HEK293T (cell line): Measurements from ENCODE around the gene TPP2.

Experiments
- CTCF ChIA-PET: fragments of 350-600 bp; formaldehyde crosslinking; extraction: SDS; loops from one replicate; lab custom pipeline; 2021; ENCODE audit warnings: antibody characterized with exemption, inconsistent platforms; lab: Yijun Ruan, JAX
- POLR2A ChIA-PET: fragments of 350-600 bp; formaldehyde crosslinking; extraction: SDS; loops from one replicate; lab custom pipeline; 2020; ENCODE audit warnings: antibody characterized with exemption, inconsistent platforms; lab: Yijun Ruan, JAX
- DNase-seq: peaks from one replicate; pipeline ENCODE4 v3.0.0; 2012; ENCODE audit warnings: mixed read lengths; ENCODE audit errors: extremely low spot score
- ARNT ChIP-seq: fragments of 450-650 bp; IDR thresholded peaks from 2 replicates; pipeline ENCODE4 v1.6.1; 2017; ENCODE audit warnings: mild to moderate bottlenecking
- BHLHE40 ChIP-seq: fragments of 450-650 bp; IDR thresholded peaks from 2 replicates; pipeline ENCODE4 v1.6.1; 2016; ENCODE audit warnings: mild to moderate bottlenecking, moderate library complexity, borderline replicate concordance
- CTBP1 ChIP-seq: fragments of 450-650 bp; IDR thresholded peaks from 2 replicates; pipeline ENCODE4 v1.6.1; 2016; ENCODE audit warnings: borderline replicate concordance
- ELF4 ChIP-seq: fragments of 450-650 bp; IDR thresholded peaks from 2 replicates; pipeline ENCODE4 v1.6.1; 2017; ENCODE audit warnings: antibody characterized with exemption
- FOXA1 ChIP-seq: fragments of 450-650 bp; IDR thresholded peaks from 2 replicates; pipeline ENCODE4 v1.6.1; 2016; ENCODE audit warnings: mild to moderate bottlenecking
- FOXK2 ChIP-seq: fragments of 450-650 bp; IDR thresholded peaks from 2 replicates; pipeline ENCODE4 v1.6.1; 2016; ENCODE audit warnings: mild to moderate bottlenecking
- FOXM1 ChIP-seq: fragments of 450-650 bp; IDR thresholded peaks from 2 replicates; pipeline ENCODE4 v1.6.1; 2017; ENCODE audit warnings: mild to moderate bottlenecking, borderline replicate concordance
- HDGF ChIP-seq: fragments of 450-650 bp; IDR thresholded peaks from 2 replicates; pipeline ENCODE4 v1.6.1; 2017; ENCODE audit warnings: antibody characterized with exemption, borderline replicate concordance
- L3MBTL2 ChIP-seq: fragments of 450-650 bp; conservative IDR thresholded peaks from 2 replicates; pipeline ENCODE4 v1.6.1; 2016; ENCODE audit warnings: mild to moderate bottlenecking
- LEF1 ChIP-seq: fragments of 450-650 bp; IDR thresholded peaks from 2 replicates; pipeline ENCODE4 v1.6.1; 2017; ENCODE audit warnings: mild to moderate bottlenecking, borderline replicate concordance
- NFRKB ChIP-seq: fragments of 450-650 bp; IDR thresholded peaks from 2 replicates; pipeline ENCODE4 v1.6.1; 2016; ENCODE audit warnings: mild to moderate bottlenecking, moderate library complexity
- SP1 ChIP-seq: fragments of 450-650 bp; IDR thresholded peaks from 2 replicates; pipeline ENCODE4 v1.6.1; 2017
- SUZ12 ChIP-seq: fragments of 450-650 bp; IDR thresholded peaks from 2 replicates; pipeline ENCODE4 v1.6.1; 2016; ENCODE audit warnings: mild to moderate bottlenecking
- TARDBP ChIP-seq: fragments of 450-650 bp; IDR thresholded peaks from 2 replicates; pipeline ENCODE4 v1.6.1; 2016
- ZNF384 ChIP-seq: fragments of 450-650 bp; IDR thresholded peaks from 2 replicates; pipeline ENCODE4 v1.6.1; 2016
- TF ChIP-seq, protein P1 (sequence below): fragments of 450-650 bp; IDR thresholded peaks from 2 replicates; pipeline ENCODE4 v1.6.1; 2016

Gene TPP2

DNA sequence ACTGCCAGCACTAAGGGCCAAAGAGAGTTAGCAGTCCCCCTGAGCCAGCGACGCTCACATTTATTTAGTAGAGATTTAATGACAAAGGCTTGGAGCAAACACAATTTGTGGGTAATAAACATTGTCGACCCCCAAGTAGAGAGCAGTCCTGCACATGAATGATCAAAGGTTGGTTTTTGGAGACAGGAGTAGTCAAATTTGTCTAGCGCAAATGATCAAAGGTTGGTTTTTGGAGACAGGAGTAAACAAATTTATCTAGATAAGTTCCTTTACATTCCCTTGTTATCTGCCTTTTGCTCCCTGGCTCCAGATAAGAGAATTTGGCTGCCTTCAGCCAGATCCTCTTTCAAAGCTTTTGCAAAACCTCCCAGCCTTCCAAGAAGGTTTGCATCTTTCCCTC is 71.1 kb downstream of the TPP2 start:
- no peak for TF ChIP-seq SP1
- TF ChIP-seq LEF1: no peak
- no peak for TF ChIP-seq SUZ12
- TF ChIP-seq FOXM1: no peak
- TF ChIP-seq, protein P1, sequence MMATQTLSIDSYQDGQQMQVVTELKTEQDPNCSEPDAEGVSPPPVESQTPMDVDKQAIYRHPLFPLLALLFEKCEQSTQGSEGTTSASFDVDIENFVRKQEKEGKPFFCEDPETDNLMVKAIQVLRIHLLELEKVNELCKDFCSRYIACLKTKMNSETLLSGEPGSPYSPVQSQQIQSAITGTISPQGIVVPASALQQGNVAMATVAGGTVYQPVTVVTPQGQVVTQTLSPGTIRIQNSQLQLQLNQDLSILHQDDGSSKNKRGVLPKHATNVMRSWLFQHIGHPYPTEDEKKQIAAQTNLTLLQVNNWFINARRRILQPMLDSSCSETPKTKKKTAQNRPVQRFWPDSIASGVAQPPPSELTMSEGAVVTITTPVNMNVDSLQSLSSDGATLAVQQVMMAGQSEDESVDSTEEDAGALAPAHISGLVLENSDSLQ: no peak
- no peak for TF ChIP-seq TARDBP
- no peak for TF ChIP-seq ELF4
- no peak for TF ChIP-seq BHLHE40
- no peak for TF ChIP-seq FOXA1
- TF ChIP-seq CTBP1: no peak
- no peak for TF ChIP-seq NFRKB
- TF ChIP-seq ZNF384: no peak
- ChIA-PET CTCF (no interaction called here), POLR2A (no interaction called here)
- DNase-seq: no peak

DNA sequence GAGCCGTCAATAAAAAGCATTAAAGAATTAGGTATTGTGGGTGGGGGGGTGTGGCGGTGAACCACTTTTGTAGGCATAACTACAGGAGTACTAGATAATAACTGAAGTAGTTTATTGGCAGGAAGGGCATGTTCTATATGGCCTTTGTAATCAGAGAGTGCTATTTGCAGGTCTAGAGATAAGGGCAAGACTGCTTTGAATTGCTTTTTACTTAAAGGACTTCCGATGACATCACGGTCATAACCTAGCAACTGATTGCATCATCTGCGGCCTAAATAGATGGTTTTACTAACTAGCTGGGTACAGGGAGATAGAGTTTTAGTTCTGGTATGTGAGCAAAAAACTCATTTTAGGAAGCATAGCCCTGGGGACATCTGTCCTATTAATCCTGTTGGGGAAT is 73.3 kb downstream of the TPP2 start:
- CTCF ChIA-PET: no interaction called here
- POLR2A ChIA-PET: no interaction called here
- TF ChIP-seq LEF1 (no peak), FOXA1 (no peak), SP1 (no peak), L3MBTL2 (no peak), HDGF (no peak), SUZ12 (no peak), NFRKB (no peak), TARDBP (no peak), BHLHE40 (no peak), FOXM1 (no peak), ARNT (no peak)
- TF ChIP-seq, protein P1: no peak
- no peak for DNase-seq

DNA sequence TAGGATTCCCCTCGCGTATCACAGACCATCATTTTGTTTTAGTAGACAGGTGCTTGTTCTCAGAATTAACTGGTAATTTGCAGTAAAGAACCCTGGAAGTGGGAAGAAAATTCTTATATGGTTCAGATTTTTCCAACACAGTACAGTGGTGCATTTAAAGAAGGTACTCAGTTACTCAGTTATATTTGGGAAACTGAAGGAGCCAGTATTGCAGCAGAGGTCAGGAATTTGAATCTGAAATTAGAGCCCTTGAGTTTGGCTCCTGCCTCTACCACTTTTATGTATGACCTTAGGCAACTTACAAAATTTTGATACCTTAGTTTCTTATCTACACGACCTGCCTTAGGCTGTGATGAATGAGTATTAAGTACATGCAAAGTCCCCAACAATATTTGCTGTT is 78.3 kb downstream of the TPP2 start:
- ChIA-PET POLR2A (no interaction called here), CTCF (no interaction called here)
- DNase-seq: no peak
- TF ChIP-seq SP1 (no peak), CTBP1 (no peak), FOXK2 (no peak), LEF1 (no peak), BHLHE40 (no peak)

DNA sequence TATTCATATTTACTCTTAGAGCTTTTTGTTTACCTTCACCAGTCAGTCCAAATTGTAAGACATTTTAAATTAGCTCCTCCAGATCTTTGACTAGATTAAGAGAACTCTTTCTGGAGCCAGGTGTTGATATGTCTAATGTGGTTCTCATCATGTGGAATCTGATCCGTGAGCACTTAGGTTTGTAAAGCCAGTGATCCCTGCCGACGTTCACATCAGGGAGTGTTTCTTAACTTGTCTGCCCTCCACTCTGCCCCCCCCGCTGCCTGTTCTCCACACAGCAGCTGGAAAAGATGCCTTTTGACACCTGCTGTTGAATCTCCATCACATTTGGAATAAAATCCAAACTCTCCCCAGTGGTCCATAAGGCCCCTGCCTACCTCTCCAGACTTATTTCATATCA is 80.3 kb downstream of the TPP2 start:
- no peak for TF ChIP-seq NFRKB
- TF ChIP-seq, protein P1: no peak
- no peak for TF ChIP-seq ZNF384
- no peak for TF ChIP-seq FOXM1
- no peak for TF ChIP-seq L3MBTL2
- TF ChIP-seq BHLHE40: no peak
- no peak for TF ChIP-seq FOXA1
- no peak for TF ChIP-seq HDGF
- no peak for TF ChIP-seq SUZ12
- no peak for TF ChIP-seq ELF4
- TF ChIP-seq ARNT: no peak
- TF ChIP-seq SP1: no peak
- TF ChIP-seq LEF1: no peak
- TF ChIP-seq FOXK2: no peak
- TF ChIP-seq CTBP1: no peak
- no peak for TF ChIP-seq TARDBP
- no peak for DNase-seq
- POLR2A ChIA-PET: interaction anchor here (1.6 kb wide), 2 partner anchors 80 to 169 kb away, joined by 3 to 4 read pairs; partner anchors contain the start of genes ERCC5 and TPP2
- CTCF ChIA-PET: no interaction called here

DNA sequence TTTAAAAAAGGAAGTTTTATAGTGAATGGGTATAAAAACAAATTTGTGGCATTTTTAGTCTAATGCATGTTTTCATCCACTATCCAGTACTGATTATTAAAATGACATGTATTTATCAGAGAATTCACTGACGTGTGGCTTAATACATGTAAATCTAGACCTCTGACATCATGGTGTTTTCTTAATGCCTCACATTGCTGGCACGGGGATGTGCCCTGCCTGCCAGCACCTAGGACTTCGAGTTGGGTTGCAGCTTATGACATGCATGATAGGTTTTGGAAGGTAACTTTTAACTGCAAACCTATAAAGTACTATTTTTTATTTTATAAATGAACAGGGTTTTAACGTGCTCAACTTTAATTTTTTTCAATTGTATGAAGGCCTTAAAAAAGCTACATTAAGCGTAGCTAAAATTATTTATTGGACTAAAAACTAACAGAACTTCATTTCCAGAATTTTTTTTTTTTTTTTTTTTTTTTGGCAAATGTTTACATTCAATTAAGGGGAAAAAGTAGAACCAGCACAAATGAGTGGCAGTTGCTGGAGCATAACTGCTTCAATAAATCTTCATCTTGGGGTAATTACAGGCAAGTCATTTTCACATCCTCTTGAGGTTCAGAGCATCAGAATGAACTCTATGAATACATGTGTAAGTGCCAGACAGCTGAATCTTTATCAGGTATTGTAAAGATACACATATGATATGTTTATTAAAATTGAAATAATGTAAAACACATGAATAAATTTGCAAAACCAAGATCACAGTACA is 81.7 kb downstream of the TPP2 start:
- CTCF ChIA-PET: no interaction called here
- no peak for DNase-seq
- TF ChIP-seq ZNF384 (no peak), HDGF (no peak), BHLHE40 (no peak), FOXK2 (no peak)
- POLR2A ChIA-PET: no interaction called here

DNA sequence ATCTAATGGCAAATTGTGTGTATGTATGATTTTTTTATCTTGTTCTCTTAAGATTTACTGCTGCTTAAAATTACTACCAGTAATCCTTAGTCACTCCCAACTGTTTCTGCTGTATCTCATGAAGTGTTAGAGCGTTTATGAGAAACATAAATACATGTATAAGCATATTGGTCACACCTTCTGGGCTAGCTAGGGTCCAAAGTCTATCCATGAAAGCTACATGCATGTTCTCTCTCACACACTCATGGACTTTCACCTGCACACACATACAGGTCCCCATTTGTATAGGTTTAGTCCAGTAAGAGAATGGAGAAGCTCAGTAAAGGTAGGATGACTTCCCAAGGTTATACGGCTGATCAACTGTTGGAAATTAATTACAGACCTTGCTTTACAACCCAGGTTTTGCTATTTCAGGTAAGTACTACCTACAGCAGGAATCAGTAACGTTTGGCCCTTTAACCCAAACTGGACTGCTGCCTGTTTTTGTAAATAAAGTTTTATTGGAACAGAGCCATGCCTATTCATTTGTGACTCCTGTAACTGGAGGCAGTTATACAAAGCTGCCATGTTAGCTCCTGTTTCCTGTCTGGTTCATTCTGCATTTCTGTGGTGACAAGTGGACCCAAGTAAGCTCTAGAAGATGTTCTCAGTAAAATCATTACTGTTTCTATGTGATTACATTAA is 82.8 kb downstream of the TPP2 start:
- DNase-seq: no peak
- CTCF ChIA-PET: no interaction called here
- POLR2A ChIA-PET: no interaction called here
- no peak for TF ChIP-seq SUZ12
- no peak for TF ChIP-seq FOXA1
- no peak for TF ChIP-seq CTBP1
- no peak for TF ChIP-seq ELF4
- TF ChIP-seq LEF1: no peak
- TF ChIP-seq ARNT: no peak
- no peak for TF ChIP-seq TARDBP
- no peak for TF ChIP-seq HDGF
- no peak for TF ChIP-seq L3MBTL2
- no peak for TF ChIP-seq SP1
- TF ChIP-seq ZNF384: no peak
- TF ChIP-seq BHLHE40: no peak
- no peak for TF ChIP-seq FOXK2
- no peak for TF ChIP-seq NFRKB
- no peak for TF ChIP-seq FOXM1
- TF ChIP-seq, protein P1: no peak
